Pancreas (tissue), 10 donors: Measurements from ENCODE around the gene IRAK1BP1. TPM values are rescaled to one million over a fixed set of nuclear protein-coding genes. Genes with fewer than 3 reads are reported as not detected.
"Not testable (repeated sequence)": the region's sequence is repeated elsewhere in the genome, so short reads cannot be mapped to it uniquely, and the experiment has no call there.

ENCODE experiments used
- ATAC-seq, 4 donors: fragments of 200-7000 bp; cut with Tn5 transposase; one replicate each; pipeline versions ENCODE4 v1.8.0 to v1.9.1; 2020; ENCODE audit warnings: mild to moderate bottlenecking in 4 of 4, moderate library complexity in 4 of 4
- DNase-seq, 6 donors: peaks; one replicate each; pipeline ENCODE4 v3.0.0-alpha.2; 2020
- FAIRE-seq: peaks from 2 replicates; lab custom pipeline; 2012; peaks lifted over from hg19 to GRCh38; lab: Jason Lieb, UNC
- H3K27ac ChIP-seq, 4 donors: fragments of 200-600 bp; sonication (generic); 1 replicate in 3 of 4; 2 replicates in 1 of 4; pipeline versions ENCODE4 v1.5.0 to v1.8.0; 2020
- H3K27me3 ChIP-seq, 4 donors: fragments of 200-600 bp; one replicate each; pipeline ENCODE4 v1.8.0; 2021
- H3K36me3 ChIP-seq, 3 donors: fragments of 200-600 bp; sonication (generic) in 1 of 3; one replicate each; pipeline versions ENCODE4 v1.5.0 to v1.8.0; 2020 to 2021
- H3K4me1 ChIP-seq, 3 donors: fragments of 200-600 bp; one replicate each; pipeline ENCODE4 v1.8.0; 2021
- H3K4me3 ChIP-seq, 4 donors: fragments of 200-600 bp; sonication (generic) in 2 of 4; one replicate each; pipeline versions ENCODE4 v1.5.0 to v1.8.0; 2020 to 2021
- H3K9me3 ChIP-seq, 4 donors: fragments of 200-600 bp; one replicate each; pipeline ENCODE4 v1.8.0; 2021
- WGBS, 2 donors: extraction: QIAGEN DNeasy Blood & Tissue Kit; methylation state at CpG; one replicate each; pipeline ENCODE4 v1.1.7; 2013; 5-methylcytosine and 5-hydroxymethylcytosine counted together
- intact Hi-C, 3 donors: fragments of 100-400 bp; cut with DNase I; formaldehyde crosslinking; loops; one replicate each; pipeline versions ENCODE4 v1.11.1 to v1.14.2; 2022
- polyA plus RNA-seq, 2 donors: library from polyadenylated mRNA; stranded (reverse); fragments of 200-250 nt; gene quantifications; one replicate each; pipeline ENCODE4 v1.2.3, GENCODE V29; 2013
- total RNA-seq, 6 donors: library from RNA; stranded (reverse); fragmentation: NEBNext Ultra II Directional in 4 of 6; extraction: Animal tissue kit (Norgen Biotek cat#: 25700) in 4 of 6; gene quantifications; one replicate each; pipeline versions ENCODE4 v1.2.1 to v1.2.4, GENCODE V29; 2021 to 2023
- TF ChIP-seq, protein P1 (sequence below), 4 donors: fragments of 200-600 bp; sonication (generic) in 3 of 4; IDR thresholded peaks; one replicate each; pipeline versions ENCODE4 v1.5.0 to v1.8.0; 2021; ENCODE audit warnings: antibody characterized with exemption in 4 of 4
- donor health status: healthy with polysubstance abuse.
- donor health status: DM: no; HTN: no; CAD: no; lungs with moderate emphysema.
- donor health status: DM: no; HTN: no; CAD: no.
- donor health status: control.
- donor health status: control.
- donor health status: Bipolar disorder and iron deficiency.
- donor health status: DM: yes; HTN: yes; CAD: no.
- donor health status: DM: no; HTN: no; CAD: no.
- donor health status: DM: no; HTN: no; CAD: no.
- donor health status: DM: yes; HTN: yes; CAD: no.

The IRAK1BP1 gene
- total and polyA plus RNA-seq, 8 donors, result 2.4 to 5.6 (median 3.4) TPM

- intact Hi-C loops, result no loop called here
- ATAC-seq, result peak in 2 of 4 donors; percentile 14 to 36
- H3K36me3 ChIP-seq, result no peaks in the 10 kb centered on the region
- H3K9me3 ChIP-seq, result no peaks in the 10 kb centered on the region
- no peaks in the 10 kb centered on the region for H3K27me3 ChIP-seq
- TF ChIP-seq, protein P1, sequence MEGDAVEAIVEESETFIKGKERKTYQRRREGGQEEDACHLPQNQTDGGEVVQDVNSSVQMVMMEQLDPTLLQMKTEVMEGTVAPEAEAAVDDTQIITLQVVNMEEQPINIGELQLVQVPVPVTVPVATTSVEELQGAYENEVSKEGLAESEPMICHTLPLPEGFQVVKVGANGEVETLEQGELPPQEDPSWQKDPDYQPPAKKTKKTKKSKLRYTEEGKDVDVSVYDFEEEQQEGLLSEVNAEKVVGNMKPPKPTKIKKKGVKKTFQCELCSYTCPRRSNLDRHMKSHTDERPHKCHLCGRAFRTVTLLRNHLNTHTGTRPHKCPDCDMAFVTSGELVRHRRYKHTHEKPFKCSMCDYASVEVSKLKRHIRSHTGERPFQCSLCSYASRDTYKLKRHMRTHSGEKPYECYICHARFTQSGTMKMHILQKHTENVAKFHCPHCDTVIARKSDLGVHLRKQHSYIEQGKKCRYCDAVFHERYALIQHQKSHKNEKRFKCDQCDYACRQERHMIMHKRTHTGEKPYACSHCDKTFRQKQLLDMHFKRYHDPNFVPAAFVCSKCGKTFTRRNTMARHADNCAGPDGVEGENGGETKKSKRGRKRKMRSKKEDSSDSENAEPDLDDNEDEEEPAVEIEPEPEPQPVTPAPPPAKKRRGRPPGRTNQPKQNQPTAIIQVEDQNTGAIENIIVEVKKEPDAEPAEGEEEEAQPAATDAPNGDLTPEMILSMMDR (IDR thresholded peaks at IDR 0.05), result no peak
- peak overlapping the region; percentile 60 to 94 (median 86) for H3K4me3 ChIP-seq
- WGBS, 2 donors, result 7 to 8% methylated on average over 8 of the region's 8 CpGs
- FAIRE-seq, result no peak
- H3K27ac ChIP-seq, result peak overlapping the region; percentile 67 to 81 (median 76)
- H3K4me1 ChIP-seq, result peaks cover 0 to 12% (median 0%) of the 10 kb centered on the region in 3 donors
- no peak for DNase-seq
Observed at GRCh38 chr6:78868116-78868515, 765 bp downstream of the IRAK1BP1 start.

DNA sequence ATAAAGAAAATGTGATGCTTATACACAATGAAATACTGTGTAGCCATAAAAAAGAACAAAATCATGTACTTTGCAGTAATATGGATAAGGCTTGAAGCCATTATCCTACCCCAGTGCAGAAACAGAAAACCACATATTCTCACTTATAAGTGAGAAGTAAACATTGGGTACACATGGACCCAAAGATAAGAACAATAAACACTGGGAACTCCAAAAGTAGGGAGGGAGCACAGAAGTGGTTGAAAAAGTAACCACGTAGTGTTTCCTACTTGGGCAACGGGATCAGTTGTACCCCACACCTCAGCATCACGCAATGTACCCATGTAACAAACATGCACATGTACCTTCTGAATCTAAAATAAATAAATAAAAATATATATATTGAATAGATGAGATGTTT lies 8.2 kb downstream of the IRAK1BP1 start:
- intact Hi-C loops, result no loop called here
- Histone ChIP-seq H3K36me3 (no peaks in the 10 kb centered on the region), H3K27me3 (no peaks in the 10 kb centered on the region), H3K4me1 (no peaks in the 10 kb centered on the region), H3K9me3 (no peaks in the 10 kb centered on the region), H3K27ac (no peak overlapping the region), H3K4me3 (no peak overlapping the region)
- no peak for DNase-seq
- no peak for FAIRE-seq
- WGBS, 2 donors, result 73 to 93% methylated on average over 3 of the region's 3 CpGs
- TF ChIP-seq, protein P1 (IDR thresholded peaks at IDR 0.05), result no peak
- ATAC-seq, result no peak

GRCh38 chr6:78883651-78884050 lies 16.3 kb downstream of the IRAK1BP1 start:
- Histone ChIP-seq H3K9me3 (no peaks in the 10 kb centered on the region), H3K27me3 (no peaks in the 10 kb centered on the region), H3K36me3 (peaks cover 0 to 5% (median 0%) of the 10 kb centered on the region in 3 donors), H3K27ac (no peak overlapping the region), H3K4me1 (no peaks in the 10 kb centered on the region), H3K4me3 (no peak overlapping the region)
- intact Hi-C loops, result no loop called here
- 88% methylated on average over 5 of the region's 5 CpGs for WGBS, 2 donors
- FAIRE-seq (no peak), DNase-seq (no peak), ATAC-seq (no peak)
- TF ChIP-seq, protein P1 (IDR thresholded peaks at IDR 0.05), result no peak

DNA sequence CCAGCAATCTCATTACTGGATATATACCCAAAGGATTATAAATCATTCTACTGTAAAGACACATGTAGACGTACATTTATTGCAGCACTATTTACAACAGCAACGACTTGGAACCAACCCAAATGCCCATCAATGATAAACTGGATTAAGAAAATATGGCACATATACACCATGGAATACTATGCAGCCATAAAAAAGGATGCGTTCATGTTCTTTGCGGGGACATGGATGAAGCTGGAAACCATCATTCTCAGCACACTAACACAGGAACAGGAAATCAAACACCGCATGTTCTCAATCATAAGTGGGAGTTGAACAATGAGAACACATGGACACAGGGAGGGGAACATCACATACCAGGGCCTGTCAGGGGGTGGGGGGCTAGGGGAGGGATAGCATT lies 22.6 kb downstream of the IRAK1BP1 start:
- FAIRE-seq, H3K36me3 ChIP-seq, DNase-seq, ATAC-seq, H3K4me1 ChIP-seq, H3K4me3 ChIP-seq, intact Hi-C loops, H3K9me3 ChIP-seq, H3K27ac ChIP-seq, H3K27me3 ChIP-seq: not testable (repeated sequence)
- 89 to 93% methylated on average over 5 of the region's 5 CpGs for WGBS, 2 donors

- intact Hi-C loops, result no loop called here
- TF ChIP-seq, protein P1 (IDR thresholded peaks at IDR 0.05), result no peak
- WGBS, 2 donors, result 81 to 92% methylated on average over 2 of the region's 2 CpGs
- FAIRE-seq (no peak), ATAC-seq (no peak), DNase-seq (no peak)
- H3K27ac ChIP-seq, result no peak overlapping the region
- H3K9me3 ChIP-seq, result no peaks in the 10 kb centered on the region
- H3K27me3 ChIP-seq, result no peaks in the 10 kb centered on the region
- H3K4me1 ChIP-seq, result no peaks in the 10 kb centered on the region
- no peak overlapping the region for H3K4me3 ChIP-seq
- H3K36me3 ChIP-seq, result no peaks in the 10 kb centered on the region
Observed at GRCh38 chr6:78896227-78896626, 28.9 kb downstream of the IRAK1BP1 start.
